ENCODE measurements around the gene OR12D2. TPM values are rescaled to one million over a fixed set of nuclear protein-coding genes. Genes with fewer than 3 reads are reported as not detected.

Gene OR12D2
- total and polyA plus RNA-seq, 7 experiments from 2014 or later = not detected

- ATAC-seq = no peak
- no peaks in the 10 kb centered on the region for H3K4me1 Mint-ChIP-seq
- no peak overlapping the region for H3K27ac ChIP-seq (ENCODE audit: low read depth, low read length)
- ChIA-PET CTCF (no interaction called here), POLR2A (no interaction called here)
- intact Hi-C loops (cut with micrococcal nuclease) = no loop called here
- peaks cover 7 to 56% (median 47%) of the 10 kb centered on the region in 5 donors for H3K27me3 Mint-ChIP-seq
- no peak overlapping the region for H3K4me3 Mint-ChIP-seq
- H3K36me3 ChIP-seq (ENCODE audit: control insufficient read depth in 2 of 3, insufficient read depth in 3 of 3, low read length in 3 of 3) = no peaks in the 10 kb centered on the region
- DNase-seq = no peak
- no peaks in the 10 kb centered on the region for H3K4me1 ChIP-seq (ENCODE audit: control insufficient read depth in 2 of 2, insufficient read depth in 2 of 2, low read length in 2 of 2)
- no peak overlapping the region for H3K4me3 ChIP-seq (ENCODE audit: low read length)
- H3K27me3 ChIP-seq (ENCODE audit: control insufficient read depth in 2 of 2, insufficient read depth in 2 of 2, low read length in 2 of 2) = no peaks in the 10 kb centered on the region
- H3K9me3 Mint-ChIP-seq = peaks cover 0 to 3% (median 0%) of the 10 kb centered on the region in 11 donors
- H3K27ac Mint-ChIP-seq = no peak overlapping the region
- no peaks in the 10 kb centered on the region for H3K9me3 ChIP-seq (ENCODE audit: control insufficient read depth in 2 of 3, low read length in 3 of 3)
- no peaks in the 10 kb centered on the region for H3K36me3 Mint-ChIP-seq
Measured at GRCh38 chr6:29388533-29388932, 6.9 kb upstream of the OR12D2 start.

GRCh38 chr6:29399525-29399924 lies 4.1 kb downstream of the OR12D2 start:
- no peak overlapping the region for H3K27ac ChIP-seq (ENCODE audit: low read depth, low read length)
- peaks cover 0 to 15% (median 0%) of the 10 kb centered on the region in 11 donors for H3K9me3 Mint-ChIP-seq
- intact Hi-C loops (cut with micrococcal nuclease) = no loop called here
- H3K27me3 ChIP-seq (ENCODE audit: control insufficient read depth in 2 of 2, insufficient read depth in 2 of 2, low read length in 2 of 2) = peaks cover 4 to 9% of the 10 kb centered on the region in 2 donors
- ChIA-PET POLR2A (interaction anchor here (1.0 kb wide), 1 partner anchor 10 kb away, joined by 3 read pairs; no protein-coding TSS in a partner anchor), CTCF (no interaction called here)
- H3K4me3 Mint-ChIP-seq = no peak overlapping the region
- ATAC-seq (no peak), DNase-seq (no peak)
- H3K4me3 ChIP-seq (ENCODE audit: low read length) = no peak overlapping the region
- H3K36me3 Mint-ChIP-seq = no peaks in the 10 kb centered on the region
- no peaks in the 10 kb centered on the region for H3K4me1 Mint-ChIP-seq
- H3K4me1 ChIP-seq (ENCODE audit: control insufficient read depth in 2 of 2, insufficient read depth in 2 of 2, low read length in 2 of 2) = no peaks in the 10 kb centered on the region
- H3K9me3 ChIP-seq (ENCODE audit: control insufficient read depth in 2 of 3, low read length in 3 of 3) = no peaks in the 10 kb centered on the region
- no peak overlapping the region for H3K27ac Mint-ChIP-seq
- no peaks in the 10 kb centered on the region for H3K36me3 ChIP-seq (ENCODE audit: control insufficient read depth in 2 of 3, insufficient read depth in 3 of 3, low read length in 3 of 3)
- H3K27me3 Mint-ChIP-seq = peaks cover 9 to 77% (median 59%) of the 10 kb centered on the region in 5 donors

- peaks cover 0 to 4% of the 10 kb centered on the region in 2 donors for H3K27me3 ChIP-seq (ENCODE audit: control insufficient read depth in 2 of 2, insufficient read depth in 2 of 2, low read length in 2 of 2)
- no peaks in the 10 kb centered on the region for H3K36me3 Mint-ChIP-seq
- peaks cover 0 to 17% (median 6%) of the 10 kb centered on the region in 11 donors for H3K9me3 Mint-ChIP-seq
- no peak for ATAC-seq
- no peak for DNase-seq
- H3K36me3 ChIP-seq (ENCODE audit: control insufficient read depth in 2 of 3, insufficient read depth in 3 of 3, low read length in 3 of 3) = no peaks in the 10 kb centered on the region
- POLR2A ChIA-PET = no interaction called here
- H3K4me1 Mint-ChIP-seq = no peaks in the 10 kb centered on the region
- no peak overlapping the region for H3K27ac ChIP-seq (ENCODE audit: low read depth, low read length)
- H3K27ac Mint-ChIP-seq = no peak overlapping the region
- peaks cover 7 to 73% (median 58%) of the 10 kb centered on the region in 5 donors for H3K27me3 Mint-ChIP-seq
- H3K4me3 Mint-ChIP-seq = no peak overlapping the region
- no peaks in the 10 kb centered on the region for H3K4me1 ChIP-seq (ENCODE audit: control insufficient read depth in 2 of 2, insufficient read depth in 2 of 2, low read length in 2 of 2)
- CTCF ChIA-PET = no interaction called here
- no peak overlapping the region for H3K4me3 ChIP-seq (ENCODE audit: low read length)
- H3K9me3 ChIP-seq (ENCODE audit: control insufficient read depth in 2 of 3, low read length in 3 of 3) = no peaks in the 10 kb centered on the region
- intact Hi-C loops (cut with micrococcal nuclease) = no loop called here
Measured at GRCh38 chr6:29403801-29404200, 8.4 kb downstream of the OR12D2 start.

GRCh38 chr6:29414588-29414987 lies 19.2 kb downstream of the OR12D2 start, which contains the start of gene OR12D1:
Gene OR12D1 (plus strand): TSS chr6:29414928.
- no peak for ATAC-seq
- no peaks in the 10 kb centered on the region for H3K4me1 ChIP-seq (ENCODE audit: control insufficient read depth in 2 of 2, insufficient read depth in 2 of 2, low read length in 2 of 2)
- H3K36me3 Mint-ChIP-seq = peaks cover 0 to 5% (median 0%) of the 10 kb centered on the region in 5 donors
- H3K4me1 Mint-ChIP-seq = no peaks in the 10 kb centered on the region
- no peak for DNase-seq
- intact Hi-C loops (cut with micrococcal nuclease) = no loop called here
- ChIA-PET CTCF (no interaction called here), POLR2A (no interaction called here)
- no peaks in the 10 kb centered on the region for H3K36me3 ChIP-seq (ENCODE audit: control insufficient read depth in 2 of 3, insufficient read depth in 3 of 3, low read length in 3 of 3)
- H3K27me3 ChIP-seq (ENCODE audit: control insufficient read depth in 2 of 2, insufficient read depth in 2 of 2, low read length in 2 of 2) = no peaks in the 10 kb centered on the region
- H3K4me3 ChIP-seq (ENCODE audit: low read length) = no peak within 1 kb of the TSS
- H3K9me3 ChIP-seq (ENCODE audit: control insufficient read depth in 2 of 3, low read length in 3 of 3) = peaks cover 0 to 5% (median 0%) of the 10 kb centered on the region in 3 experiments
- no peak within 1 kb of the TSS for H3K4me3 Mint-ChIP-seq
- peaks cover 22 to 55% (median 46%) of the 10 kb centered on the region in 5 donors for H3K27me3 Mint-ChIP-seq
- H3K9me3 Mint-ChIP-seq = peaks cover 0 to 24% (median 11%) of the 10 kb centered on the region in 11 donors
- no peak within 1 kb of the TSS for H3K27ac Mint-ChIP-seq
- no peak within 1 kb of the TSS for H3K27ac ChIP-seq (ENCODE audit: low read depth, low read length)

- no peak overlapping the region for H3K27ac ChIP-seq (ENCODE audit: low read depth, low read length)
- DNase-seq = no peak
- intact Hi-C loops (cut with micrococcal nuclease) = no loop called here
- no peaks in the 10 kb centered on the region for H3K4me1 Mint-ChIP-seq
- H3K4me1 ChIP-seq (ENCODE audit: control insufficient read depth in 2 of 2, insufficient read depth in 2 of 2, low read length in 2 of 2) = no peaks in the 10 kb centered on the region
- no peaks in the 10 kb centered on the region for H3K36me3 Mint-ChIP-seq
- no peak overlapping the region for H3K4me3 Mint-ChIP-seq
- ChIA-PET POLR2A (no interaction called here), CTCF (no interaction called here)
- no peak overlapping the region for H3K4me3 ChIP-seq (ENCODE audit: low read length)
- no peak for ATAC-seq
- no peaks in the 10 kb centered on the region for H3K9me3 ChIP-seq (ENCODE audit: control insufficient read depth in 2 of 3, low read length in 3 of 3)
- no peaks in the 10 kb centered on the region for H3K27me3 ChIP-seq (ENCODE audit: control insufficient read depth in 2 of 2, insufficient read depth in 2 of 2, low read length in 2 of 2)
- H3K36me3 ChIP-seq (ENCODE audit: control insufficient read depth in 2 of 3, insufficient read depth in 3 of 3, low read length in 3 of 3) = no peaks in the 10 kb centered on the region
- no peak overlapping the region for H3K27ac Mint-ChIP-seq
- H3K27me3 Mint-ChIP-seq = peaks cover 27 to 67% (median 45%) of the 10 kb centered on the region in 5 donors
- peaks cover 0 to 7% (median 0%) of the 10 kb centered on the region in 11 donors for H3K9me3 Mint-ChIP-seq
Measured at GRCh38 chr6:29419516-29419915, 24.1 kb downstream of the OR12D2 start.

GRCh38 chr6:29424168-29424567 lies 28.7 kb downstream of the OR12D2 start:
- H3K27me3 Mint-ChIP-seq = peaks cover 21 to 74% (median 63%) of the 10 kb centered on the region in 5 donors
- H3K4me3 Mint-ChIP-seq = no peak overlapping the region
- peaks cover 0 to 4% (median 0%) of the 10 kb centered on the region in 5 donors for H3K36me3 Mint-ChIP-seq
- H3K9me3 ChIP-seq (ENCODE audit: control insufficient read depth in 2 of 3, low read length in 3 of 3) = no peaks in the 10 kb centered on the region
- H3K4me1 ChIP-seq (ENCODE audit: control insufficient read depth in 2 of 2, insufficient read depth in 2 of 2, low read length in 2 of 2) = no peaks in the 10 kb centered on the region
- peaks cover 0 to 7% (median 0%) of the 10 kb centered on the region in 11 donors for H3K9me3 Mint-ChIP-seq
- no peaks in the 10 kb centered on the region for H3K27me3 ChIP-seq (ENCODE audit: control insufficient read depth in 2 of 2, insufficient read depth in 2 of 2, low read length in 2 of 2)
- H3K4me1 Mint-ChIP-seq = peaks cover 0 to 1% (median 0%) of the 10 kb centered on the region in 7 donors
- CTCF ChIA-PET = no interaction called here
- no peak for ATAC-seq
- intact Hi-C loops (cut with micrococcal nuclease) = no loop called here
- POLR2A ChIA-PET = no interaction called here
- H3K27ac ChIP-seq (ENCODE audit: low read depth, low read length) = no peak overlapping the region
- H3K27ac Mint-ChIP-seq = no peak overlapping the region
- no peak for DNase-seq
- no peak overlapping the region for H3K4me3 ChIP-seq (ENCODE audit: low read length)
- no peaks in the 10 kb centered on the region for H3K36me3 ChIP-seq (ENCODE audit: control insufficient read depth in 2 of 3, insufficient read depth in 3 of 3, low read length in 3 of 3)

- Mint-ChIP-seq H3K27me3 (peaks cover 23 to 77% (median 65%) of the 10 kb centered on the region in 5 donors), H3K4me1 (peaks cover 0 to 1% (median 0%) of the 10 kb centered on the region in 7 donors), H3K27ac (no peak overlapping the region), H3K36me3 (peaks cover 0 to 4% (median 0%) of the 10 kb centered on the region in 5 donors), H3K4me3 (no peak overlapping the region), H3K9me3 (peaks cover 0 to 7% (median 0%) of the 10 kb centered on the region in 11 donors)
- no peaks in the 10 kb centered on the region for H3K9me3 ChIP-seq (ENCODE audit: control insufficient read depth in 2 of 3, low read length in 3 of 3)
- H3K4me3 ChIP-seq (ENCODE audit: low read length) = no peak overlapping the region
- no peaks in the 10 kb centered on the region for H3K4me1 ChIP-seq (ENCODE audit: control insufficient read depth in 2 of 2, insufficient read depth in 2 of 2, low read length in 2 of 2)
- no peaks in the 10 kb centered on the region for H3K36me3 ChIP-seq (ENCODE audit: control insufficient read depth in 2 of 3, insufficient read depth in 3 of 3, low read length in 3 of 3)
- intact Hi-C loops (cut with micrococcal nuclease) = no loop called here
- ChIA-PET CTCF (no interaction called here), POLR2A (no interaction called here)
- ATAC-seq = no peak
- H3K27me3 ChIP-seq (ENCODE audit: control insufficient read depth in 2 of 2, insufficient read depth in 2 of 2, low read length in 2 of 2) = no peaks in the 10 kb centered on the region
- no peak overlapping the region for H3K27ac ChIP-seq (ENCODE audit: low read depth, low read length)
- DNase-seq = no peak
Measured at GRCh38 chr6:29424575-29424974, 29.1 kb downstream of the OR12D2 start.

Data from naive thymus-derived CD4-positive, alpha-beta T cell (primary cell).